PFSK-1 (cell line): ENCODE measurements around the gene RNASE8.

Experiments used
- POLR2AphosphoS5 ChIP-seq: IDR thresholded peaks from 2 replicates; pipeline ENCODE4 v1.6.1; 2012; ENCODE audit warnings: low read depth, mild to moderate bottlenecking, control low read depth, low read length, moderate library complexity
- SIN3A ChIP-seq: IDR thresholded peaks from 2 replicates; pipeline ENCODE4 v1.6.1; 2012; ENCODE audit warnings: mild to moderate bottlenecking, low read length, moderate library complexity, borderline replicate concordance; ENCODE audit not compliant: insufficient read depth
- TF ChIP-seq, protein P1 (sequence below), 2 experiments: IDR thresholded peaks; 2 replicates each; pipeline versions ENCODE4 v1.6.1 to v1.8.0; 2011 to 2012; ENCODE audit warnings: low read depth in 2 of 2, low read length in 2 of 2, control low read depth in 1 of 2, inconsistent platforms in 1 of 2, mild to moderate bottlenecking in 1 of 2, moderate library complexity in 1 of 2; ENCODE audit not compliant: insufficient read depth in 1 of 2

DNA sequence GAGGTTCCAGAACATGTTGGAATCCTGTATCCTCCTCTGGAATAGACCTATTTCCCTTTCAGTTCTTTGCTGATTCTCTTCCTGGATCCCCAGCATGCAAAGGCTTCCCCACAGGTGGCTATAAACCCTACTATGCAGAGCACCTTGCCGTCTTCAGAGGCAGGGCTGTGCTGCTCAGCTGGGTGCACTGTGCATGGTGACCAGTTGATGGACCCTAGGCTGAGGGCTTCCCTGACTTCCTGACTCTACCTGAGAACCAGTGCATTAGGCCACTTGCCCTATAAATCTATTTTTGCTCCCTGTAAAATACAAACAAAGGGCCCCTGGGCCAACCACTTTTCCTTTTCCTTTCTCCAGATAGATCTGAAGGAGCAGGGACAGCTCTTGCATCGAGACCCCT, 26.8 kb downstream of the RNASE8 start:
- TF ChIP-seq, protein P1, sequence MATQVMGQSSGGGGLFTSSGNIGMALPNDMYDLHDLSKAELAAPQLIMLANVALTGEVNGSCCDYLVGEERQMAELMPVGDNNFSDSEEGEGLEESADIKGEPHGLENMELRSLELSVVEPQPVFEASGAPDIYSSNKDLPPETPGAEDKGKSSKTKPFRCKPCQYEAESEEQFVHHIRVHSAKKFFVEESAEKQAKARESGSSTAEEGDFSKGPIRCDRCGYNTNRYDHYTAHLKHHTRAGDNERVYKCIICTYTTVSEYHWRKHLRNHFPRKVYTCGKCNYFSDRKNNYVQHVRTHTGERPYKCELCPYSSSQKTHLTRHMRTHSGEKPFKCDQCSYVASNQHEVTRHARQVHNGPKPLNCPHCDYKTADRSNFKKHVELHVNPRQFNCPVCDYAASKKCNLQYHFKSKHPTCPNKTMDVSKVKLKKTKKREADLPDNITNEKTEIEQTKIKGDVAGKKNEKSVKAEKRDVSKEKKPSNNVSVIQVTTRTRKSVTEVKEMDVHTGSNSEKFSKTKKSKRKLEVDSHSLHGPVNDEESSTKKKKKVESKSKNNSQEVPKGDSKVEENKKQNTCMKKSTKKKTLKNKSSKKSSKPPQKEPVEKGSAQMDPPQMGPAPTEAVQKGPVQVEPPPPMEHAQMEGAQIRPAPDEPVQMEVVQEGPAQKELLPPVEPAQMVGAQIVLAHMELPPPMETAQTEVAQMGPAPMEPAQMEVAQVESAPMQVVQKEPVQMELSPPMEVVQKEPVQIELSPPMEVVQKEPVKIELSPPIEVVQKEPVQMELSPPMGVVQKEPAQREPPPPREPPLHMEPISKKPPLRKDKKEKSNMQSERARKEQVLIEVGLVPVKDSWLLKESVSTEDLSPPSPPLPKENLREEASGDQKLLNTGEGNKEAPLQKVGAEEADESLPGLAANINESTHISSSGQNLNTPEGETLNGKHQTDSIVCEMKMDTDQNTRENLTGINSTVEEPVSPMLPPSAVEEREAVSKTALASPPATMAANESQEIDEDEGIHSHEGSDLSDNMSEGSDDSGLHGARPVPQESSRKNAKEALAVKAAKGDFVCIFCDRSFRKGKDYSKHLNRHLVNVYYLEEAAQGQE (IDR thresholded peaks at IDR 0.05; ENCODE audit: insufficient read depth in 1 of 2, low read depth in 2 of 2, low read length in 2 of 2): no peak
- TF ChIP-seq SIN3A: no peak
- no peak for TF ChIP-seq POLR2AphosphoS5
